PC-9 (cell line): ENCODE measurements around the gene BLOC1S1.

Experiments
- CTCF ChIP-seq: fragments of 200-600 bp; sonication (generic); conservative IDR thresholded peaks from 2 replicates; pipeline ENCODE4 v1.6.1; 2017; ENCODE audit warnings: mixed run types, antibody characterized with exemption, mild to moderate bottlenecking, moderate library complexity
- EZH2 ChIP-seq: fragments of 200-600 bp; sonication (generic); IDR thresholded peaks from 2 replicates; pipeline ENCODE4 v1.8.0; 2017; ENCODE audit warnings: antibody characterized with exemption, low read depth

GRCh38 chr12:55733021-55733555 is 17.2 kb downstream of the BLOC1S1 start:
- TF ChIP-seq CTCF: no peak
- no peak for TF ChIP-seq EZH2
